Astrocyte (in vitro differentiated cells and primary cell): ENCODE results near the gene PPP2R5B.

ENCODE experiments used
- CTCF ChIP-seq: IDR thresholded peaks from 2 replicates; pipeline ENCODE4 v1.5.1; 2011; ENCODE audit warnings: low read depth, mild to moderate bottlenecking, inconsistent platforms, low read length, moderate library complexity; ENCODE audit not compliant: insufficient read depth
- EZH2 ChIP-seq: IDR thresholded peaks from 2 replicates; pipeline ENCODE4 v1.6.1; 2012; ENCODE audit warnings: mild to moderate bottlenecking, low read length, inconsistent platforms; ENCODE audit not compliant: insufficient read depth

GRCh38 chr11:64923151-64923661 is 1.3 kb upstream of the PPP2R5B start:
- TF ChIP-seq CTCF = no peak
- no peak for TF ChIP-seq EZH2
